H1 (cell line): ENCODE measurements around the gene STH. TPM values are rescaled to one million over a fixed set of nuclear protein-coding genes. Genes with fewer than 3 reads are reported as not detected.

Experiments used
- CTCF ChIA-PET: fragments of 300-600 bp; sonication (Branson Sonifier 250); formaldehyde crosslinking; loops from one replicate; lab custom pipeline; 2021; ENCODE audit not compliant: partially characterized antibody; lab: Charles Lee
- POLR2A ChIA-PET: fragments of 300-600 bp; sonication (Branson Sonifier 250); formaldehyde crosslinking; loops from one replicate; lab custom pipeline; 2021; ENCODE audit warnings: inconsistent platforms; ENCODE audit not compliant: partially characterized antibody; lab: Charles Lee
- DNase-seq, 2 experiments: peaks; one replicate each; pipeline versions ENCODE4 v3.0.0 to v3.0.0-alpha.2; 2010 to 2022; ENCODE audit warnings: low spot score in 2 of 2, low read depth in 1 of 2, mixed read lengths in 1 of 2
- FAIRE-seq: peaks from 2 replicates; lab custom pipeline; 2011; peaks lifted over from hg19 to GRCh38; lab: Jason Lieb, UNC
- H2AFZ ChIP-seq: 2 replicates; pipeline ENCODE4 v1.8.1; 2012; ENCODE audit warnings: low read length, inconsistent platforms
- H2AK5ac ChIP-seq: 2 replicates; pipeline ENCODE4 v1.6.1; 2013; ENCODE audit warnings: low read depth, low read length
- H2BK120ac ChIP-seq: replicated peaks from 2 replicates; pipeline ENCODE3; 2013; ENCODE audit warnings: low read depth, low read length, inconsistent platforms
- H2BK12ac ChIP-seq: 2 replicates; pipeline ENCODE4 v1.6.1; 2013; ENCODE audit warnings: low read depth, low read length
- H2BK15ac ChIP-seq: 2 replicates; pipeline ENCODE4 v1.6.1; 2013; ENCODE audit warnings: low read length
- H2BK20ac ChIP-seq: 2 replicates; pipeline ENCODE4 v1.6.1; 2013; ENCODE audit warnings: low read length
- H2BK5ac ChIP-seq: 2 replicates; pipeline ENCODE4 v1.6.1; 2013; ENCODE audit warnings: low read depth, low read length
- H3K14ac ChIP-seq: 2 replicates; pipeline ENCODE4 v1.6.1; 2013; ENCODE audit warnings: inconsistent platforms; ENCODE audit not compliant: insufficient read length
- H3K18ac ChIP-seq: 2 replicates; pipeline ENCODE4 v1.6.1; 2013; ENCODE audit warnings: low read length; ENCODE audit errors: extremely low read depth
- H3K23ac ChIP-seq: 2 replicates; pipeline ENCODE4 v1.6.1; 2013; ENCODE audit warnings: inconsistent platforms; ENCODE audit not compliant: insufficient read length
- H3K23me2 ChIP-seq: 2 replicates; pipeline ENCODE4 v1.6.1; 2013; ENCODE audit warnings: low read depth, low read length
- H3K27ac ChIP-seq: 2 replicates; pipeline ENCODE4 v1.6.1; 2011; ENCODE audit warnings: low read depth, low read length, inconsistent platforms
- H3K27me3 ChIP-seq, 4 experiments: replicated peaks in 1 of 4; 1 replicate in 1 of 4; 2 replicates in 3 of 4; pipeline versions ENCODE4 v1.6.1 to v1.8.1; 2011 to 2013; ENCODE audit warnings: low read length in 3 of 4, mild to moderate bottlenecking in 3 of 4, inconsistent platforms in 2 of 4, mixed read lengths in 2 of 4, moderate library complexity in 1 of 4; ENCODE audit not compliant: control insufficient read depth in 3 of 4, insufficient read depth in 3 of 4; ENCODE audit errors: extremely low read depth in 1 of 4
- H3K36me3 ChIP-seq, 4 experiments: 2 replicates each; pipeline versions ENCODE4 v1.6.1 to v1.8.1; 2011 to 2013; ENCODE audit warnings: mild to moderate bottlenecking in 4 of 4, low read length in 3 of 4, moderate library complexity in 2 of 4, control low read depth in 1 of 4, inconsistent platforms in 1 of 4; ENCODE audit not compliant: insufficient read depth in 4 of 4, control insufficient read depth in 2 of 4
- H3K4ac ChIP-seq: replicated peaks from 2 replicates; pipeline ENCODE3; 2013; ENCODE audit warnings: low read length, low read depth, mixed read lengths, inconsistent platforms; ENCODE audit not compliant: insufficient read length
- H3K4me1 ChIP-seq, 4 experiments: replicated peaks in 1 of 4; 1 replicate in 1 of 4; 2 replicates in 3 of 4; pipeline versions ENCODE4 v1.6.1 to v1.8.1; 2011 to 2013; ENCODE audit warnings: low read length in 3 of 4, inconsistent platforms in 2 of 4, mixed read lengths in 1 of 4; ENCODE audit not compliant: insufficient read depth in 4 of 4, control insufficient read depth in 3 of 4
- H3K4me2 ChIP-seq, 2 experiments: 2 replicates each; pipeline versions ENCODE4 v1.6.1 to v1.8.1; 2011 to 2013; ENCODE audit warnings: low read depth in 2 of 2, low read length in 2 of 2, control low read depth in 1 of 2, inconsistent platforms in 1 of 2, mild to moderate bottlenecking in 1 of 2; ENCODE audit not compliant: insufficient read depth in 1 of 2
- H3K4me3 ChIP-seq, 4 experiments: fragments of 200-600, 300-600 bp in 1 of 4; sonication (generic), shearing (Covaris generic), sonication (Bioruptor Twin) in 1 of 4; 2 replicates each; pipeline versions ENCODE4 v1.5.1 to v1.8.1; 2011 to 2016; ENCODE audit warnings: low read length in 4 of 4, low read depth in 3 of 4, control low read depth in 2 of 4, inconsistent platforms in 2 of 4, mild to moderate bottlenecking in 2 of 4, mixed read lengths in 1 of 4, moderate library complexity in 1 of 4; ENCODE audit not compliant: insufficient read depth in 2 of 4; ENCODE audit errors: extremely low read depth in 1 of 4
- H3K56ac ChIP-seq: replicated peaks from 2 replicates; pipeline ENCODE3; 2013; ENCODE audit warnings: low read depth, mild to moderate bottlenecking, mixed read lengths, low read length, inconsistent platforms; ENCODE audit not compliant: insufficient read length
- H3K79me1 ChIP-seq: 2 replicates; pipeline ENCODE4 v1.6.1; 2013; ENCODE audit warnings: low read depth, low read length, control low read depth
- H3K79me2 ChIP-seq, 2 experiments: 2 replicates each; pipeline versions ENCODE4 v1.6.1 to v1.8.1; 2012 to 2013; ENCODE audit warnings: low read length in 2 of 2, mild to moderate bottlenecking in 2 of 2, inconsistent platforms in 1 of 2; ENCODE audit not compliant: insufficient read depth in 2 of 2, control insufficient read depth in 1 of 2
- H3K9ac ChIP-seq, 4 experiments: replicated peaks in 1 of 4; 1 replicate in 1 of 4; 2 replicates in 3 of 4; pipeline versions ENCODE4 v1.6.1 to v1.8.1; 2011 to 2013; ENCODE audit warnings: low read depth in 3 of 4, low read length in 3 of 4, control low read depth in 2 of 4, mild to moderate bottlenecking in 2 of 4, moderate library complexity in 2 of 4, inconsistent platforms in 1 of 4; ENCODE audit errors: extremely low read depth in 1 of 4
- H3K9me3 ChIP-seq, 2 experiments: 2 replicates each; pipeline versions ENCODE4 v1.6.1 to v1.8.1; 2012 to 2013; ENCODE audit warnings: mild to moderate bottlenecking in 2 of 2, moderate library complexity in 2 of 2, control low read depth in 1 of 2, inconsistent platforms in 1 of 2, low read depth in 1 of 2, low read length in 1 of 2, mixed read lengths in 1 of 2; ENCODE audit not compliant: insufficient read depth in 2 of 2
- H4K20me1 ChIP-seq, 2 experiments: replicated peaks in 1 of 2; 2 replicates each; pipeline versions ENCODE3 to v1.8.1; 2011 to 2013; ENCODE audit warnings: inconsistent platforms in 2 of 2, low read length in 2 of 2, mild to moderate bottlenecking in 1 of 2; ENCODE audit not compliant: insufficient read depth in 2 of 2, control insufficient read depth in 1 of 2
- H4K5ac ChIP-seq: 2 replicates; pipeline ENCODE4 v1.6.1; 2013; ENCODE audit warnings: low read length, low read depth, mixed read lengths, inconsistent platforms; ENCODE audit not compliant: insufficient read length
- H4K8ac ChIP-seq: 2 replicates; pipeline ENCODE4 v1.8.0; 2013; ENCODE audit warnings: mild to moderate bottlenecking, moderate library complexity, low read length, inconsistent platforms; ENCODE audit not compliant: insufficient read depth; ENCODE audit errors: extremely low read depth
- H4K91ac ChIP-seq: replicated peaks from 2 replicates; pipeline ENCODE3; 2013; ENCODE audit warnings: low read length, mixed read lengths, inconsistent platforms; ENCODE audit not compliant: insufficient read length
- CHD1 ChIP-seq: IDR thresholded peaks from 2 replicates; pipeline ENCODE4 v1.6.1; 2012; ENCODE audit warnings: low read depth, low read length, improper control_type of control experiment
- POLR2A ChIP-seq, 2 experiments: IDR thresholded peaks; 1 replicate in 1 of 2; 2 replicates in 1 of 2; pipeline ENCODE4 v1.6.1; 2011; ENCODE audit warnings: low read depth in 2 of 2, low read length in 2 of 2, mild to moderate bottlenecking in 2 of 2; ENCODE audit errors: control extremely low read depth in 1 of 2
- WGBS, 2 experiments: shearing (Covaris generic) in 1 of 2; methylation state at CpG; one replicate each; pipeline versions ENCODE4 v1.1.6 to v1.1.7; 2013 to 2015; ENCODE audit warnings: low lambda C conversion rate in 2 of 2, mixed read lengths in 2 of 2, inconsistent platforms in 1 of 2, low coverage in 1 of 2, missing lambda C conversion rate in 1 of 2; ENCODE audit not compliant: insufficient replicate concordance in 2 of 2, insufficient coverage in 1 of 2, insufficient read length in 1 of 2; ENCODE audit errors: extremely low coverage in 1 of 2, missing lambda C conversion rate in 1 of 2; 5-methylcytosine and 5-hydroxymethylcytosine counted together
- polyA plus RNA-seq, 7 experiments: library from polyadenylated mRNA; depleted of rRNA in 3 of 7; stranded (reverse) in 5 of 7; unstranded in 2 of 7; fragments of >200 nt in 5 of 7; fragments of 200-250 nt in 2 of 7; gene quantifications; 1 replicate in 5 of 7; 2 replicates in 1 of 7; 4 replicates in 1 of 7; pipeline versions ENCODE4 v1.2.1 to v1.2.3, GENCODE V29; 2011 to 2013; ENCODE audit warnings: missing spikeins in 2 of 7, mixed read lengths in 2 of 7
- total RNA-seq: library from RNA; stranded (reverse); fragmentation: NEBNext Ultra II Directional; extraction: Animal tissue kit (Norgen Biotek cat#: 25700); gene quantifications from 2 replicates; pipeline ENCODE4 v1.2.1, GENCODE V29; 2021

The STH gene
- total and polyA plus RNA-seq, 2 of the 8 experiments (the other 6 are each of a cell fraction or from before 2014, with no cell fraction given), result not detected

- no peak overlapping the region for H2BK15ac ChIP-seq
- no peak overlapping the region for H3K56ac ChIP-seq
- no peak overlapping the region for H3K23ac ChIP-seq
- no peak overlapping the region for H3K14ac ChIP-seq
- ChIA-PET CTCF (interaction anchor here (0.6 to 6.2 kb wide), 3 partner anchors 11 to 399 kb away, joined by 3 to 56 read pairs (median 3); no protein-coding TSS in a partner anchor), POLR2A (no interaction called here)
- H3K9me3 ChIP-seq, result no peaks in the 10 kb centered on the region
- no peak overlapping the region for H3K4me3 ChIP-seq
- no peak overlapping the region for H2AFZ ChIP-seq
- H2BK12ac ChIP-seq, result no peak overlapping the region
- H3K36me3 ChIP-seq, result peaks cover 25 to 55% (median 39%) of the 10 kb centered on the region in 4 experiments
- H3K4me1 ChIP-seq, result no peaks in the 10 kb centered on the region
- TF ChIP-seq CHD1 (no peak), POLR2A (IDR thresholded peaks at IDR 0.05; ENCODE audit: control extremely low read depth in 1 of 2, low read depth in 2 of 2, low read length in 2 of 2) (peak in 1 of 2 experiments; percentile 15; a peak in 1 of 3 replicates)
- no peak overlapping the region for H4K5ac ChIP-seq
- no peak overlapping the region for H4K91ac ChIP-seq
- no peaks in the 10 kb centered on the region for H3K27me3 ChIP-seq
- no peak overlapping the region for H2BK120ac ChIP-seq
- H3K4ac ChIP-seq, result no peak overlapping the region
- peaks cover 0 to 5% of the 10 kb centered on the region in 2 experiments for H4K20me1 ChIP-seq
- FAIRE-seq, result no peak
- DNase-seq, result no peak
- H2AK5ac ChIP-seq, result no peak overlapping the region
- no peaks in the 10 kb centered on the region for H3K23me2 ChIP-seq
- no peak overlapping the region for H3K18ac ChIP-seq
- H3K79me2 ChIP-seq, result peaks cover 0 to 17% of the 10 kb centered on the region in 2 experiments; a peak in 1 of 4 replicates
- WGBS, 2 experiments, result 95% methylated on average over 5 of the region's 5 CpGs; no CpG with 5 or more reads in 1 of the 2 experiments
- H3K4me2 ChIP-seq, result no peak overlapping the region
- H3K79me1 ChIP-seq, result no peaks in the 10 kb centered on the region; the same call in 1 of the 2 replicates
- no peak overlapping the region for H2BK20ac ChIP-seq
- H2BK5ac ChIP-seq, result no peak overlapping the region
- H3K9ac ChIP-seq, result no peak overlapping the region
- no peak overlapping the region for H3K27ac ChIP-seq
- H4K8ac ChIP-seq, result no peak overlapping the region
Observed at GRCh38 chr17:46047398-46047797, 48.3 kb downstream of the STH start.
